HG03521 (cell line): Measurements from ENCODE around the gene CD40LG.

Experiments used
- ATAC-seq: cut with Tn5 transposase; IDR thresholded peaks from one replicate; pipeline ENCODE4 v1.9.1; 2021; ENCODE audit warnings: mild to moderate bottlenecking, moderate library complexity; ENCODE audit not compliant: unreplicated experiment

CD40LG gene

GRCh38 chrX:136646602-136647239, 1.2 kb upstream of the CD40LG start:
- no peak for ATAC-seq

DNA sequence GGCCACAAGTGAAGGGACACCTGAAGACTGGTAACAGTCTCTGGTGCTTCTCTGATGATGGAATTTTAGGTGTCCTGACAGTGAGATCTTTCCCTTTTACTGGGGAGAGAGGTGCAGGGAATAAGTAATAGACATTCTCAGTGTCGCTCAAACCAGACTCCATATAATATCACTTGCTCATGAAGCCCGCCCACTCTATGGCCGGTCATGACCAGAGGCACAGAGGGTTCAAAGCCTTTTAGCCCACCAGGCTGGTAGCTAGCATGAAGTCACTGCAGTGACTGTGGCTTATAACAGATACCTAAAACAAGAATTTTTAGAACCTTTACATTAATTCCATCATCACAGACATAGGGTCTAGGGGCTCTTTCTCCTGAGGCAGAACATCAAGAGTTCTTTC, 2.9 kb downstream of the CD40LG start:
- ATAC-seq = no peak

- ATAC-seq = no peak
Measured at GRCh38 chrX:136652822-136653723, 5.1 kb downstream of the CD40LG start.

DNA sequence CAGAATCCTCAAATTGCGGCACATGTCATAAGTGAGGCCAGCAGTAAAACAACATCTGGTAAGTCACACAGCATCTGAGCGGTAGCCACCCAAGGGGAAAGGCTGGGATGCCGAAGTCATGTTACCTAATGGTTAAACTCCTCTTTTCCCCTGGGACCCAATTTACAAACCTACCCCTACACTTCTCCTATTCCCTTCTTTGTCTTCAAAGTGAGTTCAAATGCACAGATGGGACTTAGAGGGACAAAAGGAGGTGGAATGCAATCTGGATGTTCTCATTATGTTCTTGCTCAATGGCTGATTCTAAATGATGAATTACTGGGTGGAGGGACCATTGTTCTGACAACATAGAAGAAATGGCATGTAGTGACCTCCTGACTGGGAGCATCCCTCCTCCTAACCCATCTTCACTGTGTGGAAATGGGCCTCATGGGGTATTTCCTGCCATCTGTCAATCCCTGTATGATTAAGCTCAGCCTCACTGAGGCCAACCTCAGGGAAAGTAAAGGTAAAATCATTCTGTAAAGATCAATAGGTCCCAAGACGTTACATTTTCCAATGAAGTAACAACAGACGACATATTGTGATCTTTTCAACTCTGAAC, 8.5 kb downstream of the CD40LG start:
- ATAC-seq = no peak

- no peak for ATAC-seq
Measured at GRCh38 chrX:136658151-136658550, 10.2 kb downstream of the CD40LG start.

DNA sequence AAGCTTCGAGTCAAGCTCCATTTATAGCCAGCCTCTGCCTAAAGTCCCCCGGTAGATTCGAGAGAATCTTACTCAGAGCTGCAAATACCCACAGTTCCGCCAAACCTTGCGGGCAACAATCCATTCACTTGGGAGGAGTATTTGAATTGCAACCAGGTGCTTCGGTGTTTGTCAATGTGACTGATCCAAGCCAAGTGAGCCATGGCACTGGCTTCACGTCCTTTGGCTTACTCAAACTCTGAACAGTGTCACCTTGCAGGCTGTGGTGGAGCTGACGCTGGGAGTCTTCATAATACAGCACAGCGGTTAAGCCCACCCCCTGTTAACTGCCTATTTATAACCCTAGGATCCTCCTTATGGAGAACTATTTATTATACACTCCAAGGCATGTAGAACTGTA, 11.2 kb downstream of the CD40LG start:
- ATAC-seq = no peak

GRCh38 chrX:136660896-136661295, 12.9 kb downstream of the CD40LG start:
- no peak for ATAC-seq

GRCh38 chrX:136662104-136662503, 14.1 kb downstream of the CD40LG start:
- no peak for ATAC-seq

DNA sequence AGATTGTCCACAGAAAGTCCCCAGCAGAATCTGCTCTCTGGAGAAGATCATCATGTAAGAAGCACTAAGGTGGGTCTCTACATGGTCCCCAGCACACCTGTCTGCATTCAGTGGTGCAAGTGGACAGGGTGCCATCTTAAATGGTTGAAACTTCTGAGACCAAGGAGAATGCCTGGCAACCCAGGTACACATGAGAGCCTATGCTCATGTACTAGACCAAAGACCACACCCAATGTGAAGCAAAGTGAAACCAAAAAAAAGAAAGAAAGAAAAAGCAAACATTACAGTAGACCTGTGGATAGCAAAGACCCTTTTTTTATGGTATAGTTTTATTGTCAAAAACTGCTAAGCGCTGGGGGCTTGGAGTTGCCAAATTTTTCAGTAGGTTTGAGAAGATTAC, 15.0 kb downstream of the CD40LG start:
- no peak for ATAC-seq

DNA sequence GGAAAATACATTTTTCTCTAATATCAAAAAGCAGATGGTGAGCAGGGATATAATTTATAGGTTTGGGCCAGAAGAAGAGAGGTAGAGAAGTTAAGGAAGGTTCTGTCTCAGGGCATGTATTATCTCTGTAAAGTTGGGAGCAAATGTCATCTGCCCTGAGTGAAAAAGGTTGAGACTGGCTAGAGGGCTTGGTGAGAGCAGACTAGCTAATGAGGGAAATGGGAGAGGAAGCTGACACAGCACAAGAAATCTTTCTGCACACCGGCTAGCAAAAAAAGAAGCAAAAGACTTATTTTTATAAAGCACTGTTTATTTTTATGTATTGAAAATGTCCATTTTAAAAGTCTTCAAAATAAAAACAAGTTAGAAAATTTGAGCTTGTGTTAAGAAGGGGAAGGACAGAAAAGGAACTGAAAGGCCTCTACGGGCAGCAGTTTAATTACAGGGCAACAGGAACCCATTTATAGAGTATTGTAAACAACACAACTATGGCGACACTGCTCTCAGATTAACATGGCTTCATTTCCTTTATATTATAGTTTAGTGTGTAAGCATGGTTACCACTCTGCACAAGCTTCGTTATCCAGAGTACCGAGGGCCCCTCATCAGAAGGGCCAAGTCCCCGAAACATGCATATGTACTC, 17.4 kb downstream of the CD40LG start:
- peak; percentile 75 for ATAC-seq

- ATAC-seq = no peak
Measured at GRCh38 chrX:136666088-136666487, 18.1 kb downstream of the CD40LG start.

GRCh38 chrX:136667446-136668168, 19.6 kb downstream of the CD40LG start:
- ATAC-seq = no peak

DNA sequence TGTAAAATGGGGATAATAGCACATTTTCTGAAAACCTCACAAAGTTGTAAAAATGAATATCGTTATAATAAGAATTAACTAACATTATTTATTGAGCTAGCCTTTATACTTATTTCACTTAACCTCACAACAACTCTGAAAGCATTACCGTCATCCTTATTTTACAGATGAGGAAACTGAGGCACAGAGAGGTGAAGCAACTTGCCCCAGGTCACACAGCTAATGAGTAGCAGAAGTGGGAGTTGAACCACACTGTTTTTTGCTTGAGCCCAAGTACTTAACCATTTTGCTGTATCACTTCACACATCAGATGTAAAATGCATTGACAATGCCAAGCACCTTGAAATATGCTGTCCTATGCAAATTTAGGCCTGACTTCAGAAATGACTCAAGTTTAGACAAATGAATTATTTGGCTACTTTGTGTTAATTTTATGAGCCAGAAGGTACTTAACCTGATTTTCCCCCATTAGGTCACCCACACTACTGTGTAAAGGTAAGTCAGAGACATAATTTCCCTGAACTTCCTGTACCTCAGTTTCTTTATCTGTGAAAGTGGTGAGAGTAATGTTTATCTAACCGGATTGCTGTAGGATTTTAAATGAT, 23.1 kb downstream of the CD40LG start:
- ATAC-seq = no peak

DNA sequence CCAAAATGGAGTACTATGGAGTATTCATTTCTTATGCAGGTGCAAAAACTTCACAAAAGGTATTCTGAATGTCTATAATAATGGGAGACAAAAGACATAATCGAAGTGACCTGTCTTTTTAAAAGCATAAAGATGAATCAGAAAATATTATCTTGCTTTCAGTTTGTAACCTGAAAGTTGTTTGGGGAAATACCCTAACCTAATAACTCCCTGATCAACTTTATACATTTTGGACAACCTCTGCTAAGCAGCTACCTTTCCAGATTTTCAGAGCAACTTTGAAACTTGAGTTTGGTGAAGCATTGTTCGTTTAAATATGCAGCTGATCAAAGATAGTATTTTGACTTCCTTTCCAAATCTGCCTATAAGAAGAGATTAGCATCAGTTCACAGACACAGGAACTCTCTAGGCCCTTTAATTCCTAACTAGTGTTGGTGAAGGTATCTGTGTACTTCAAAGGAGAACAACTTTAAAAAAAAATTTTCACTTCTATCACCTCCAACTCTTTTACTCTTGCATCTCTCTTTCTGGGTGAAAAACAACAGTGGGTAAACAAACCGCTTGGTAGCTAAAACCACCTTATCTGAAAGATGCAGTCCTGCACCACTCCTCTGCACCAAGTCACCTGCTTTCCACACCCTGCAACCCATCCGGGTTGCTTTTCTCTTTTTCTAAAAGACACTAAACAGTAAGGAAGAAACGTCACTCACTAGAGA, 26.5 kb downstream of the CD40LG start:
- ATAC-seq = no peak

DNA sequence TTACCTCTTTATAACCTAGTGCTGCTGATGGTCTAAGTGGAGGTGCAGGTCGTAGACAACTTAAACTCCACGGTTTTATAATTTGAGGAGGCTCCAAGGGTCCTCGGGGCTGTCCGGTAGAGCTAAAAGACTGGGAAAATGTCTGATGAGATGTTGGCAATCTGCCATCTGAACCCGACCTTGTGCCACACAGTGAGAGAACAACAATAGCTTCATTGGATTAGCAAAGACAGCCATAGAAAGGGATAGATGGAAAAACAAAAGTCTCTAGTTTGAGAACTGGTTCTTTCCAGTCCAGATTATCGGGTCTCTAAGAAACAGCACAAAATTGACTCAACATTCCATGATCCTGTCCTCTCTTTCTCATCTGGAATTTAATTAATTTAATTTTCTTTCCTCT, 31.6 kb downstream of the CD40LG start:
- no peak for ATAC-seq

- no peak for ATAC-seq
Measured at GRCh38 chrX:136684120-136684519, 36.2 kb downstream of the CD40LG start.

DNA sequence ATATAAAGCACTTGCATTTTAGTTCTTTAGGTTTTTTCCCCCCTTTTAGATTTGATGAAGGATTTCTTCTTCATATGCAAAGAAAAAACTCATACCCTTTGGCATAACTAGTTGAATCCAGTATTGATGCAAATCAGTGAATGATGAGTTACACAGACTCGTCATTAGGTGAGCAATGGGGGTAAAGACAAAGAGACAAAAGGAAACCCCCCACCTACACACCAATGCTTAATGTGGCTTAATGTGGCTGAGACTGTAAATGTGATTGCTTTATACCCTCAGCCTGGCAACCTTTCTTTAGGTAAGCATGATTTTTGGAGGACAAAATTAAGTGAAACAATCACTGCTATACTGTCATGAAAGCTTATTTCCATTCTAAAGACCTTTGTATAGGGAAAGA, 39.5 kb downstream of the CD40LG start:
- ATAC-seq = no peak

DNA sequence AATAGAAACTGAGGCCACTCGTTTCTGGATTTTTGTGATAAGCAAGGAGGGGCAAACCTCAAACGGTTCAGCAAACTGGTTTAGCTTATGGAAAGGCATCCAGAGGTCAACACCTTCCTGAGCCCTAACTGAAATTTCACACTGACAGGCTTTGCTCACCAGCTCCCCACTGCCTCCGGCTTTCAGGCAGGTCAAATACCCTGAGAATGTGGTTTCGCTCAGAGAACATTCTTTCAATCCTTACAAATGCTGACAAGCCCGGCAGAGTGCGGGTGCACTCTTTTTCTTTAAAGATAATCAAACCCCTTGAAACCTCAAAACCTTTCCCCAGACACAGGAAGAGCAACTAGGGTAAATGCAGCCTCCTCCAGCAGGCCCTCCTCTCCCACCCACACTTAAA, 41.5 kb downstream of the CD40LG start:
- no peak for ATAC-seq

DNA sequence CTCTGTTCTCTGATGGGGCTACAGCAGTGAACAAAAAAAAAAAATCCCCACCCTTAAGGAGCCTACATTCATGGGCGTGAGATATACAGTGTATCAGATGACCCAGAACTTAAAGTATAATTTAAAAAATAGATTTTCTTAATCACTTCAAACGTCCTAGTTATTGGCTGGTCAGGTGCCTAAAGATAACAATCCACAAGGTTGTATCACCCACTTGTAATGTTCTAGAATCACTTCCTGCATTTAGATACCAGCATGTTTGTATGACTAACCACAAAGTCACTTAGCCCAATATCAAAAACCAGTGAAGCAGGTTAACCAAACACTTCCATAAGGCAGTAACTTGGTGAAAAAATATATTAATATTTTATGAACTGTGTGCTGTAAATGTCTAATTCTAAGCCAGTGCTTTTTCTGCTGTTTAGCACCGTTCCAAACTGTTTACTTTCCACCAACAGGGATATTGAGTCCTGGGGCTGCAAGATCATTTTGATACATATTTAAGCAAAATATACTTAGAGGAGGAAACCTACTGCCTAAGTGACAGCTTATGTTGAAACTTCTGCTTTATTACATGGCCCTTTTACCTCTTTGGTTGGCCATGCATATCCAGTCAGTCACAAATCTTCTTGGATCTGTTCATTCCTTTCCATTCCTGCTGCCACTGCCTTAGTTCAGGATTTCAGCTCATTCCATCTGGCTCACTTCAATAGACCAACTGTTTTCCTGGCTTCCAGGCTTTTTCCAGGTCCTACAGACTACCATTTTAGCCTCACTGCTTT, 43.3 kb downstream of the CD40LG start:
- no peak for ATAC-seq
